Measurements from ENCODE around the gene PLEKHA7. TPM values are rescaled to one million over a fixed set of nuclear protein-coding genes. Genes with fewer than 3 reads are reported as not detected.

Gene PLEKHA7
- total and polyA plus RNA-seq, 2 of the 13 experiments (the other 11 are each of a cell fraction or from before 2014, with no cell fraction given) = 17.5 to 18.7 TPM

DNA sequence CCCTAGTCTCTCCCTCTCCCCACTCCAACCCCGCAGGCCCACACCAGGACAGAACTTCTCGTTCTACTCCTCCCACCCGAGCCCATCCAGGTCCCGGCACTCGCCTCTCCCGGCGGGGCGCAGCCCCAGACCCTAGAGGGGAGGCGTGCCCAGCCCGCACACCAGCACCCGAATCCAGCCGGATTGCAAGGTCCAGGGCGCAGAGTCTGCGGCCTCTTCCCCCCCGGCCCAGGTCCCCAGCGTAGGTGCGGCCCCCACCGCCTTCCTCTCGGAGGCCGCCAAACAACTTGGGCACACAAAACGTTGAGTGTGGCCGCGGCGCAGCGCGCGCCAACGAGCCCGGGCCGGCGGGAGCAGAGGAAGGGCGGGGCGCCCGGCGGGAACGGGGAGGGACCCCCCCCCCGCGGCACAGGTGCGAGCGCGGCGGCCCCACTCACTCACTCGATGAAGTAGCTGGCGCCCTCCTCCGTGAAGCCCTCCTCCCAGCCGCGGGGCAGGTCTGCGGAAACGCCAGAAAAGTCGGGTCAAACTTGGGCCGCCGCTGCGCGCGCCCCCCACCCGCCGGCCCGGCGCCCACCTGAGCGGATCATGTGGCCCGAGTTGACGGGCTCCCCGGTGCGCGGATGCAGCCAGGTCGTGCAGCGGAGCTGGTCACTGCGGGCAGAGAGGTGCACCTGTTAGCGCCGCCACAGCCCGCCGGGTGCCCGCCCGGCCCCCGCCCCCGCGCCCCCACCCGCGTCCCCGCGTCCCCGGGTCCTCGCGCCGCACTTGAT lies 480 bp downstream of the PLEKHA7 start (continued):
- TF ChIP-seq, protein P1, sequence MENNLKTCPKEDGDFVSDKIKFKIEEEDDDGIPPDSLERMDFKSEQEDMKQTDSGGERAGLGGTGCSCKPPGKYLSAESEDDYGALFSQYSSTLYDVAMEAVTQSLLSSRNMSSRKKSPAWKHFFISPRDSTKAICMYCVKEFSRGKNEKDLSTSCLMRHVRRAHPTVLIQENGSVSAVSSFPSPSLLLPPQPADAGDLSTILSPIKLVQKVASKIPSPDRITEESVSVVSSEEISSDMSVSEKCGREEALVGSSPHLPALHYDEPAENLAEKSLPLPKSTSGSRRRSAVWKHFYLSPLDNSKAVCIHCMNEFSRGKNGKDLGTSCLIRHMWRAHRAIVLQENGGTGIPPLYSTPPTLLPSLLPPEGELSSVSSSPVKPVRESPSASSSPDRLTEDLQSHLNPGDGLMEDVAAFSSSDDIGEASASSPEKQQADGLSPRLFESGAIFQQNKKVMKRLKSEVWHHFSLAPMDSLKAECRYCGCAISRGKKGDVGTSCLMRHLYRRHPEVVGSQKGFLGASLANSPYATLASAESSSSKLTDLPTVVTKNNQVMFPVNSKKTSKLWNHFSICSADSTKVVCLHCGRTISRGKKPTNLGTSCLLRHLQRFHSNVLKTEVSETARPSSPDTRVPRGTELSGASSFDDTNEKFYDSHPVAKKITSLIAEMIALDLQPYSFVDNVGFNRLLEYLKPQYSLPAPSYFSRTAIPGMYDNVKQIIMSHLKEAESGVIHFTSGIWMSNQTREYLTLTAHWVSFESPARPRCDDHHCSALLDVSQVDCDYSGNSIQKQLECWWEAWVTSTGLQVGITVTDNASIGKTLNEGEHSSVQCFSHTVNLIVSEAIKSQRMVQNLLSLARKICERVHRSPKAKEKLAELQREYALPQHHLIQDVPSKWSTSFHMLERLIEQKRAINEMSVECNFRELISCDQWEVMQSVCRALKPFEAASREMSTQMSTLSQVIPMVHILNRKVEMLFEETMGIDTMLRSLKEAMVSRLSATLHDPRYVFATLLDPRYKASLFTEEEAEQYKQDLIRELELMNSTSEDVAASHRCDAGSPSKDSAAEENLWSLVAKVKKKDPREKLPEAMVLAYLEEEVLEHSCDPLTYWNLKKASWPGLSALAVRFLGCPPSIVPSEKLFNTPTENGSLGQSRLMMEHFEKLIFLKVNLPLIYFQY (CRISPR knock-in tag; IDR thresholded peaks at IDR 0.05; ENCODE audit: borderline replicate concordance) = no peak
- no peak for TF ChIP-seq ERF (CRISPR knock-in tag; IDR thresholded peaks at IDR 0.05)
- TF ChIP-seq NONO (IDR thresholded peaks at IDR 0.05) = no peak
- TF ChIP-seq NONO (CRISPR knock-in tag; conservative IDR thresholded peaks at IDR 0.05) = 0 out of 2 replicates have a peak, but pooled peaks have one; percentile 18
- TF ChIP-seq ZNF530 (CRISPR knock-in tag; IDR thresholded peaks at IDR 0.05; ENCODE audit: low read depth) = no peak
- 0 out of 2 replicates have a peak, but pooled peaks have one; percentile 15 for TF ChIP-seq ZNF572 (CRISPR knock-in tag; IDR thresholded peaks at IDR 0.05)
- TF ChIP-seq FIP1L1 (IDR thresholded peaks at IDR 0.05; ENCODE audit: borderline replicate concordance, insufficient read depth, low read depth, low read length) = no peak
- TF ChIP-seq HOXA7 (CRISPR knock-in tag; IDR thresholded peaks at IDR 0.05) = no peak
- TF ChIP-seq, protein P2, sequence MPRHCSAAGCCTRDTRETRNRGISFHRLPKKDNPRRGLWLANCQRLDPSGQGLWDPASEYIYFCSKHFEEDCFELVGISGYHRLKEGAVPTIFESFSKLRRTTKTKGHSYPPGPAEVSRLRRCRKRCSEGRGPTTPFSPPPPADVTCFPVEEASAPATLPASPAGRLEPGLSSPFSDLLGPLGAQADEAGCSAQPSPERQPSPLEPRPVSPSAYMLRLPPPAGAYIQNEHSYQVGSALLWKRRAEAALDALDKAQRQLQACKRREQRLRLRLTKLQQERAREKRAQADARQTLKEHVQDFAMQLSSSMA (CRISPR knock-in tag; IDR thresholded peaks at IDR 0.05) = no peak
- TF ChIP-seq ZBTB1 (CRISPR knock-in tag; IDR thresholded peaks at IDR 0.05; ENCODE audit: borderline replicate concordance) = no peak
- TF ChIP-seq ZHX1 (CRISPR knock-in tag; IDR thresholded peaks at IDR 0.05; ENCODE audit: low read depth) = no peak; the same call in 1 of the 2 replicates
- TF ChIP-seq ZBTB49 (CRISPR knock-in tag; IDR thresholded peaks at IDR 0.05; ENCODE audit: borderline replicate concordance) = no peak
- TF ChIP-seq, protein P3, sequence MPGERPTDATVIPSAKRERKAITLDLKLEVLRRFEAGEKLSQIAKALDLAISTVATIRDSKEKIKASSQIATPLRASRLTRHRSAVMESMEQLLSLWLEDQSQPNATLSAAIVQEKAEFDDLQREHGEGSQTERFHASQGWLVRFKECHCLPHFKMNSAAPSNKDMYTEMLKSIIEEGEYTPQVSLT (CRISPR knock-in tag; IDR thresholded peaks at IDR 0.05; ENCODE audit: borderline replicate concordance, low read depth) = no peak
- TF ChIP-seq, protein P4, sequence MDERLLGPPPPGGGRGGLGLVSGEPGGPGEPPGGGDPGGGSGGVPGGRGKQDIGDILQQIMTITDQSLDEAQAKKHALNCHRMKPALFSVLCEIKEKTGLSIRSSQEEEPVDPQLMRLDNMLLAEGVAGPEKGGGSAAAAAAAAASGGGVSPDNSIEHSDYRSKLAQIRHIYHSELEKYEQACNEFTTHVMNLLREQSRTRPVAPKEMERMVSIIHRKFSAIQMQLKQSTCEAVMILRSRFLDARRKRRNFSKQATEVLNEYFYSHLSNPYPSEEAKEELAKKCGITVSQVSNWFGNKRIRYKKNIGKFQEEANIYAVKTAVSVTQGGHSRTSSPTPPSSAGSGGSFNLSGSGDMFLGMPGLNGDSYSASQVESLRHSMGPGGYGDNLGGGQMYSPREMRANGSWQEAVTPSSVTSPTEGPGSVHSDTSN (CRISPR knock-in tag; IDR thresholded peaks at IDR 0.05) = no peak
- no peak for TF ChIP-seq TOE1 (CRISPR knock-in tag; IDR thresholded peaks at IDR 0.05)
- TF ChIP-seq CHCHD3 (CRISPR knock-in tag; IDR thresholded peaks at IDR 0.05) = no peak
